NCI-H2196 treated with DMSO at 0.1 percent for 48 hours (cell line): Measurements from ENCODE around the gene SON.
"Not testable (repeated sequence)": the region's sequence is repeated elsewhere in the genome, so short reads cannot be mapped to it uniquely, and the experiment has no call there.

Experiments used
- DNase-seq: peaks from one replicate; lab custom pipeline; 2025; ENCODE audit not compliant: unreplicated experiment; lab: John Stamatoyannopoulos, UW

SON gene

DNA sequence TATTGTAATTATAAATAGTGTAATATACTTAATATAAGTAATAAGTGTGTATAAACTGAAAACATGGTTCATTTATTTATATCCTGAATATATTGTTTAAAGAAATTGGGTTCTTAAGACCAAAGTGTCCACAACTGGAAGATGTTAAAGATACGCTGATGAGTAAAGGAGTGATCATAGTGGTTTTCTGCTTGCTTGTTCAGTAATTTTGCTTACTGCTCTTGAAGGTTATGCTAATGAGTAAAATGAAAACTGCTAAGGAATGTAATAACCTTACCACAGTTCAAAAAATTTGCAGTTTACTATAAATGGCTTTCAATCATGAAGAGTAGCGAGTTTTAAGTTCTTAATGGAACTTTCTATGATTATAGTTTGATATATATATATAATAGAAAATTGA is 23.7 kb downstream of the SON start:
- DNase-seq, result no peak

- DNase-seq, result no peak
Observed at GRCh38 chr21:33567914-33568313, 25.1 kb downstream of the SON start.

DNA sequence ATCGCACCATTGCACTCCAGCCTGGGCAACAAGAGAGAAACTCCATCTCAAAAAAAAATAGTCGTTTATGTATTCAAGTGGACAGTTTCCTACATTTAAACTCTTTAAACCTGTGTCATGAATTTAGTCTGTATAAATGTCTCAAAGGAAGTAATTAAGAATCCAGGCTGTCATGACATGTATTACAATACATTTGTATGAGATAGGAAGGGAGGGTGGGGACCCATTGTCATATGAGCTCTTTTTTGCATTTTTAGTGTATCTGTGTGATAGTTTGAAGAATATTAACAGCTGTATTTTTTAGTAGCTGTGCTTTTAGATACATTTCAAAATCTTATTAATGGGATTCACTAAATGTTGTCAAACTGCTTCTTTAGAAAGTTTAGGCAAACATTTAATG is 25.6 kb downstream of the SON start:
- no peak for DNase-seq

GRCh38 chr21:33569991-33570390 is 27.2 kb downstream of the SON start:
- DNase-seq, result no peak

- DNase-seq, result no peak
Observed at GRCh38 chr21:33572350-33572749, 29.5 kb downstream of the SON start.

DNA sequence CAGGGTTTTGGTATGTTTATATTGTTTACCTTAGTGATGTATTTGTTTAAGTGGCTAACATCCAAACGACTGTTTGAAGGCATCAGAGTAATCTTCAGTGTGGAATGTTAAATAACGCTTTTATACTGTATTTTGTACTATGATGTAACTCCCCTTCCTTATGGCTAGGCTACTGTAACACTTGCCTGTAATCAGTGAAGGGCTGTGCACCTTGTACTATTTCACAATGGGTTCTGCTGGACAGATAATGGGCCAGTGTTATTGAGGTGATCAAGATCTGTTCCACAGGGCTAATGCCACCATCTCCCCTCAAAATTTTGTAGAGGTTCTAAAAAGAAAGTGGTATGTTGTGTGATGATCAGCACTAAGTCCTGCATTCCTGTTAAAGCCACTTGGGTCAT is 33.9 kb downstream of the SON start:
- not testable (repeated sequence) for DNase-seq

DNA sequence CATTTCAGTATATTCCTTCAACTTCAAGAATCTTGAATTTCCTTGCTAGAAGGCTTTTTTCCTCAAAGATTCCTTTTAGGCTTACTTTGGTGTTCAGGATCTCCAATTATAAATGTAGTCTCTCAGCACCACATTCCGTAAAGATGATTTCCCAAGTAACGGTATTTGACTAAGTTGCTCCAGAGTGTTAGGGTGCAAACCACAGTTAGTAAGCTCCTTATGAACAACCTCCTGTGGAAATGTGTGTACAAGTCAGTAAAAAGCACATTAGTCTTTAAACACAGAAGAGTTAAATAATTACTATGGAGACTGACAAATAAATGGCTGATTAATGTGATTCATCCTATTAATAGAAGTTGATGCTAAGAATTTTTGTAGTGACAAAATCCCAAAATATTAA is 35.4 kb downstream of the SON start:
- no peak for DNase-seq

DNA sequence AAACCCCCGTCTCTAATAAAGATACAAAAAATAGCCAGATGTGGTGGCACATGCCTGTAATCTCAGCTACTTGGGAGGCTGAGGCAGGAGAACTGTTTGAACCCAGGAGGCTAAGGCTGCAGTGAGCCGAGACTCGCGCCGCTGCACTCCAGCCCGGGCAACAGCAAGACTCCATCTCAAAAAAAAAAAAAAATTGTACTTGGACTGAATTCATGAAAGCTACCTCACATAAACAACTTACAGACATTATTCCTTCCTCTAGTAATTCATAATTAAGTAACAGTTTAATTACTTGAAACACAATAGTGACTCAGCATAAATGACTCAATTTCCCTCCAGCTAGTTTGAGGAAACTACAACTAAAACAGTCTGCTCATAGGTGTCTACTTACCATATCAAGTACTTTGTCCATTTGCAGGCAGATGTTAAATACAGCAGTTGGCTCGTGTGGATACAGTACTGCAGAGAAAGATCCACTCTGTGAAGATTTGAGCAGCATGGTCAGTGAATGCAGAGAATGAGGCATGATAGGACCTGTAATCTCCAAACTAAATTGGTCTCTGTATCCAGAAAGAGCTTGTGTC is 36.2 kb downstream of the SON start:
- no peak for DNase-seq

DNA sequence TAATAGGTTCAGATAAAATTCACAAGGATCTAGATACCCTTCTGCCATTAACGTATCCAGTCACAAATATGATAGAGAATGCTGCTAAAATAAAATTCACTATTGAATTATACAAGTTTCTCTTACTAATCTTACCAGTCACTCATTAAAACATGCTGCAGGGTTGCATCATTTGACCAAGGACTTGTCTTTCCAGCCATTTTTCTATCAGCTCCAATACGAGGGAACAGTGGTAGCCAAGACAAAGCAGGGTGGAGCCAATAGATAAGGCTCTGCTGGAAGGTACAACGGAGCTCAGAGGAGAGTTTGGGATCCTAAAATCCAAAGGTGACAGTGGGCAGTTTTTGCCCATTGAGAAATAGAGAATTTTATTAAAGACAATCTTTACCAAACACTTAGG is 41.6 kb downstream of the SON start:
- no peak for DNase-seq

- DNase-seq, result no peak
Observed at GRCh38 chr21:33586927-33587326, 44.1 kb downstream of the SON start.

DNA sequence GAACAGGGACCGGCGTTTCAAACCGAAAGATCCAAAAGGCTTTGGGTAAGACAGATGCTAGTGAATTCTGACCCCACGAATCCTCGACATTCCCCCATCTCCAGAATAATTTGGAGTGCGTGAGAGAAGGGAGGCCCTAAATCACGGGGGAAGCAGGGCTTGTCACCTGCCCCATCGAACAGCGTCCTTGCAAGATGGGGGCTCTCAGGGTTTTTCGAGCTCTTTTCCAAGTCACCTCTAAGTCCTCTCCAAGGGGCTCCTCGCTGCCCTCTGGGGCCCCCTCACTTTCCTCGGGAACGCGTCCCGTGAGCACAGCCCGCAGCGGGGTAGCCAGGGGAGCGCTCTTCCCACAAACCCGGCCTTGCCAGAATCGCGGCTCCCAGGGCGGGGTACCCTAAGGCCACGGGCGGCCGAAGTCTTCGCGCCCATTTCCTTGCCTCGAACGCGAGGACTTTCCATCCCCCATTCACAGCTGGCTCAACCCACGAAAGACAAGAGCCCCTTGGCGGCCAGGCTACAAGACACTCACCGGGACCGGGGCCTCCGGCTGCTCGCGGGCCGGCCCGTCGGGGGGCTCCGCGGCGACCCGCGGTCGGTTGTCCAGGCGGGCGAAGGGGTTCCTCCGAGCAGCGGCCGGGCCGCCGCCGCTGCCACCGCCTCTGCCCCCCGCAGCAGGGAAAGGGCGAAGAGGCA is 45.1 kb downstream of the SON start:
- DNase-seq, result no peak

DNA sequence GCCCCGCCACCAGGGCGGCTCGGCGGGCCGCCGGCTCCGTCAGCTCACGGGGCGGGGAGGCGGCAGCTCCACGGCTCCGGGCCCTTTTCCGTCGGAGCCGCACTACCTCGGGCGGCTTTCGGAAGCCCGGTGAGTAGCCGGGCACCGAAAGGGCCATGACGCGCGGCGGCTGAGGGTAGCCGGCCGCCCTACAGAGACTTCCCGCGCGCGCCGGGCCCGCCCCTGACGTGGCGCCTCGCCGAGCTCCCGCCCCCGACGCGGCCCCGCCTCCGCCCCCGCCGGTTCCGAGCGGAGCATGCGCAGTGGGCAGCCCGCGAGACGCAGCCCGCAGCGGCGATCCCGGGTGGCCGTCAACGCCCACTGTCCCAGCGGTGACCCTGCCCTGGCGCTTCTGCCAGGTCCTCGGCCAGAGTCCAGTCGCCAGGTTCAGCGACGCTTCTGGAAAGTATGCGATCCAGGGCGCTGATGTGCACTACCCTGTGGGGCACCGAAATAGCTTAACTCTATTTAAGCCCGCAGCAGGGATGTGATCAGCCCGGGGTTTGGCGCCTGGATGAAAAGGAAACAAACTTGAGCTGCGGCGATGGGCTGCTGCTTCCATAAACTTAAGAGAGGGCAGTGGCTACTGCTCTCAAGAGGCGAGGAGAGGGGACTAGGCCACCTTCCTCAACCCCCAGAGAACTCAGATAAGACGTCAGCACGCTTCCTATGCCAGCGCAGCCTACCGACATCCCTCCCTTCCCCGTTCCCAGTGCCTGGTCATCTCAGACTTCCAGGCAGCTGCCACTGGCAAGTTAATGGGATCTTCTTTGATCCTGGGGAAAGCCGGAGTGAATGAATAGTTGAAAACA is 45.9 kb downstream of the SON start, which contains the start of gene DONSON:
TSS of gene DONSON (minus strand) at position 200 of the 851 bp plus-strand sequence. CDS start at position 157, 43 bp downstream.
- DNase-seq, result peak; percentile 83

- no peak for DNase-seq
Observed at GRCh38 chr21:33598051-33598450, 55.2 kb downstream of the SON start.

DNA sequence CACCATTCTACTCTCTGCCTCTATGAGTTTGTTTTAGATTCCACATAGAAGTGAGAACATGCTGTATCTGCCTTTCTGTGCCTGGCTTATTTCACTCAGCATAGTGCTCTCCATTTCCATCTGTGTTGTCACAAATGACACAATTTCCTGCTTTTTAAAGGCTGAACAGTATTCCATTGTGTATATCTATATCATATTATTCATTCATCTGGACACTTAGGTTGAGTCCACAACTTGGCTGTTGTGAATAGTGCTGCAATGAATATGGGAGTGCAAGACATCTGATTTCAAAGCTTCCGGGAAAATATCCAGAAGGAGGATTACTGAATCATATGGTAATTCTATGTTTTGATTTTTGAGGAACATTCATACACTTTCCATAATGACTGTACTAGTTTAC is 65.7 kb downstream of the SON start:
- DNase-seq, result no peak

- no peak for DNase-seq
Observed at GRCh38 chr21:33611006-33611744, 68.3 kb downstream of the SON start.

DNA sequence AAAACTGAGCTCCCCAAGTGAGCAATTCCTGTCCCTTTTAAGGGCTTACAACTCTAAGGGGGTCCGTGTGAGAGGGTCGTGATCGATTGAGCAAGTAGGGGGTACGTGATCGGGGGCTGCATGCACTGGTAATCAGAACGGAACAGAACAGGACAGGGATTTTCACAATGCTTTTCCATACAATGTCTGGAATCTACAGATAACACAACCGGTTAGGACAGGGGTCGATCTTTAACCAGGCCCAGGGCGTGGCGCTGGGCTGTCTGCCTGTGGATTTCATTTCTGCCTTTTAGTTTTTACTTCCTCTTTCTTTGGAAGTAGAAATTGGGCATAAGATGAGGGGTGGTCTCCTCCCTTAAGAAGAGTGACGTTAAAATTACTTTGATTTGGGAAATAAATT is 74.7 kb downstream of the SON start:
- not testable (repeated sequence) for DNase-seq

DNA sequence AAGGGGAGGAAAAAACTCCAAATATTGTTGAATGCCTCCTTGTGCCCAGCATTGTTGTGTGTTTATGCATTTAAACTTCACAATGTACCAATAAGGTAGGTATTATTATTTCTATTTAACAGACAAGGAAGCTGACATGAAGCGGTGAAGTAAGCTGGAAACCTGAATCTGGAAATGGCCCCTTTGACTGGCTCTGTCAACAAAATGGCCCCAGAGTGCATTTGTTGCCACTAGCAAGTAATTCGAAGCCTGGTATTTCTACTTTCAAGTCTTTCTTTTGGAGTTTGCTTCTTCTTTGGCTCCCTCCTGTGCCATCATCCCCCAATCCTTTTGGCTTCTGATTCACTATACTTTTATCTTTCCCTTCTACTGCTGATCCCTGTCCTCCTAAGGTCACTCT is 75.6 kb downstream of the SON start:
- DNase-seq, result no peak

DNA sequence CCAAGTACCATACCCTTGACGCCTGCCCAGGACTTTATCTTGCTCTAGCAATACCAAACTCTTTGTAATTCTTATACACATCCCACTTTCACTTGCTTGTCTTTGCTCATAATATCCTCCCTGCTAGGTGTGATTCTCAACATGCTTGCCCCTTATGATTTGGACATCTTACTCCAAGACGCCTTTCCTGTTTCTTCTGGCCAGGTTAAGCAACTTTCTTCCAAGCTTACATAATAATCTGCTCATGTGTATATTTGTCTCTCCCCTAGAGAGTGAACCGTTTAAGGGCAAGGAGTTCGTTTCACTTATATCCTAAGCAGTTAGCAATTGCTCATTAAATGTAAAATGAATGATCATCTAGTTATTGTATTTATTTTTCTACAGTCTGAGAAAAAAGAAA is 76.9 kb downstream of the SON start:
- DNase-seq, result no peak

GRCh38 chr21:33622253-33622652 is 79.4 kb downstream of the SON start:
- DNase-seq, result no peak

DNA sequence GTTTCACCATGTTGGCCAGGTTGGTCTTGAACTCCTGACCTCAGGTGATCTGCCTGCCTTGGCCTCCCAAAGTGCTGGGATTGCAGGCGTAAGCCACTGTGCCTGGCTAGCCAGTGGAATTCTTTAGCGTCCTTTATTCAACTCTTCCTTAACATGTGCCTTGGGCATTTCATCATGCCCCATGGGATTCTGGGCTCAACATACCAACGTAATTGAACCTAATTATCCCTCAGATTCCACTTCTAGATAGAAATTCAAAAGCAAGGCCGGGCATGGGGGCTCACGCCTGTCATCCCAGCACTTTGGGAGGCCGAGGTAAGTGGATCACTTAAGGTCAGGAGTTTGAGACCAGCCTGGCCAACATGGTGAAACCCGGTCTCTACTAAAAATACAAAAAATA is 83.3 kb downstream of the SON start:
- DNase-seq, result not testable (repeated sequence)
